Stimulated activated CD8-positive, alpha-beta memory T cell treated with anti-CD3 and anti-CD28 coated beads, Interleukin-12 subunit alpha, Interleukin-12 subunit beta, amount 100 ng/mL, for 4 hours (primary cell): Measurements from ENCODE around the gene ADISSP.

Source experiments
- DNase-seq: peaks from one replicate; pipeline ENCODE4 v3.0.0-alpha.2; 2020; ENCODE audit warnings: low read depth

Gene ADISSP

DNA sequence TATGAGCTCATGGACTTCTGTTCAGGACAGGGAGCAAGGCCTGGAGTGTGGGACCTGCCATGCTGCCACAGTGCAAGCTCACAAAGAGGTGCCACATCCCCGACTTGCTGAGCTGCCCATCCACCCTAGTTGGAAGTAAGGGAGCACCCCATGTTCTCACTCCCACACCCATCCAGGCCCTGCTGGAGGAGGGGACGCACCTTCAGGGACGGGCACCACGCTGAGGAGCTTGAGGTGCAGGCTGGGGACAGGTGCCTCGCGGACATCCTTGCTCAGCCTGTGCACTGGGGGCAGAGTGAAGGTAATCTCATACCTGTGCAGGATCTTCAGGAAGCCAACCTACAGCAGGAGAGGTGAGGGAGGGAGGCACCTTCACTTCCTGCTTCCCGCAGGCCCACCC is 12.3 kb downstream of the ADISSP start:
- no peak for DNase-seq

DNA sequence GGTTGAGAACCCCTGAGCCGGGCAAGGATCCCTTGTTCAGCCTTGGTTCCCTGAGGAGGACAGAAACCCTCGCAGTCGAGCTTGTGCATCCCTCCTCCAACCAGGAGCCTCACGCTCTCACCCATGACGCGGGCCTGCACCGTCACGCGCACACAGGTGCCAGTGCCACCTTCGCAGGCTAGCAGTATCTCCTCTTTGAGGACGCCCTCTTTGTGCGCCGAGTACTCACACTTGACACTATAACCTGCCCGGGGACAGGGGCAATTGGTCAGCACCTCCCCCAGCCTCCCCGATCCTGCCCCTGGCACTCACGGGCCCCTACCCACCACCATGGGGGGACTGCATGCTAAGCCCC is 13.3 kb downstream of the ADISSP start:
- DNase-seq = no peak

- no peak for DNase-seq
Observed at GRCh38 chr20:3753501-3754275, 13.9 kb downstream of the ADISSP start.

GRCh38 chr20:3753098-3753497 is 14.5 kb downstream of the ADISSP start:
- peak; percentile 10 for DNase-seq

GRCh38 chr20:3752386-3752759 is 15.2 kb downstream of the ADISSP start:
- DNase-seq = no peak

DNA sequence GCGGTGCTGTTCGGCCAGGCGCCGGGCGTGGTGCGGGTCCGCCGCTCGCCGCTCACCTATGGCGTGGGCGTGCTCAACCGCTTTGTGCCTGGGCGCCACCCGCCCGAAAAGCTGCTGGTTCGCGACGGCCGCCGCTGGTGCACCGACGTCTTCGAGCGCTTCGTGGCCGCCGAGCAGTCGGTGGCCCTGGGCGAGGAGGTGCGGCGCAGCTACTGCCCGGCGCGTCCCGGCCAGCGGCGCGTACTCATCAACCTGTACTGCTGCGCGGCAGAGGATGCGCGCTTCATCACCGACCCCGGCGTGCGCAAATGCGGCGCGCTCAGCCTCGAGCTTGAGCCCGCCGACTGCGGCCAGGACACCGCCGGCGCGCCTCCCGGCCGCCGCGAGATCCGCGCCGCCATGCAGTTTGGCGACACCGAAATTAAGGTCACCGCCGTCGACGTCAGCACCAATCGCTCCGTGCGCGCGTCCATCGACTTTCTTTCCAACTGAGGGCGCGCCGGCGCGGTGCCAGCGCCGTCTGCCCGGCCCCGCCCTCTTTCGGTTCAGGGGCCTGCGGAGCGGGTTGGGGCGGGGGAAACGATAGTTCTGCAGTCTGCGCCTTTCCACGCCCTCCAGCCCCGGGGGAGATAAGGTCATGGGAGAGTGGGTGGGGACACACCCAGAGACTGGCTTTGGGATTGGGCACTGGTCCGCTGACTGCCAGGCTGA is 15.7 kb downstream of the ADISSP start:
- peak; percentile 8 for DNase-seq

DNA sequence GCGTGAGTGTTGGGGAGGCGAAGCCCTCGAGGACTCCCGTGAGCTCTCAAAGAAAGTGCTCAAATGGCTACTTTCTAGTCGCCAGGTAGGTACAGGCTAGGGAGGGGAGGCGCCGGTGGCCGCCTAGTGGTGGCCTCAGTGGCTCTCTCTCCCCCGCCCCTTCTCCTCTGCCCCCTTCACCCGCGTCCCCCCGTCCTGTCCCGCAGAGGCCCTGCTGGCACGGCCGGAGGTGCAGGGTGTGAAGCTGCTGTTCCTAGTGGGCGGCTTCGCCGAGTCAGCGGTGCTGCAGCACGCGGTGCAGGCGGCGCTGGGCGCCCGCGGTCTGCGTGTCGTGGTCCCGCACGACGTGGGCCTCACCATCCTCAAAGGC is 16.3 kb downstream of the ADISSP start:
- no peak for DNase-seq

- DNase-seq = no peak
Observed at GRCh38 chr20:3749689-3750531, 17.6 kb downstream of the ADISSP start.

GRCh38 chr20:3749087-3749688 is 18.4 kb downstream of the ADISSP start:
- DNase-seq = no peak

DNA sequence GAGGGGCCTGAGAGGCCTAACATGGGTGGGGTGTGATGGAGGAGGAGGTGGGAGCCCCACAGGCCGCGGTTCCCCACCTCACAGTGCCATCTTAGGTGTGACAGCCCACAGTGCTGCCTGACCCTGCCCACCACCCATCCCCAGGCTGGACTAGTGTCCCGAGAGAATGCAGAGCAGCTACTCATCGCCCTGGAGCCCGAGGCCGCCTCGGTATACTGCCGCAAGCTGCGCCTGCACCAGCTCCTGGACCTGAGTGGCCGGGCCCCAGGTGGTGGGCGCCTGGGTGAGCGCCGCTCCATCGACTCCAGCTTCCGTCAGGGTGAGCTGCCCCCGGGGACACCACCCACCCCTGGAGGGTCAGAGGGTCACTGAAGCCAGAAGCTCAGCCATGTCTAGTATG is 19.5 kb downstream of the ADISSP start:
- DNase-seq = no peak

- no peak for DNase-seq
Observed at GRCh38 chr20:3747471-3747870, 20.1 kb downstream of the ADISSP start.

GRCh38 chr20:3745686-3746173 is 21.8 kb downstream of the ADISSP start:
- DNase-seq = no peak

GRCh38 chr20:3744806-3745685 is 22.5 kb downstream of the ADISSP start:
- DNase-seq = peak; percentile 44

DNA sequence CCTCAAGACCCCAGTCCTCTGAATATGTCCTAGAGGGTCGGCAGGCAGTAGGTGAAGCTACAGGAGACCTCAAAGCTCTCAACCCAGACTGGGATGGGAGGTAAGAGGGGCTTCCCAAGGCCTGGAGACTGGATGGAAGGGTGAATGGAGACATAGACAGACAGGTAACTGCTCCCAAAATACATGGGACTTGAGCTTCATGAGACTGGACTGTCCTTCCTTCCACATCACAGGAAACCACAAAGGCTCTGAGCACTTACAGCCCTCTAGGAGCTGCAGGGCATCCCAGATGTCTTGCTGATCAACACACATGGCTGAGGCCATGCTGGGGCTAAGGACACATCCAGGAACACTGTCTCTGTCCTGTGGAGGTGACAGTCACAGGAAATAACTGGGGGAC is 23.5 kb downstream of the ADISSP start:
- DNase-seq = no peak

GRCh38 chr20:3743251-3743650 is 24.3 kb downstream of the ADISSP start:
- no peak for DNase-seq

- no peak for DNase-seq
Observed at GRCh38 chr20:3741836-3742458, 25.6 kb downstream of the ADISSP start.

GRCh38 chr20:3740615-3741301 is 26.8 kb downstream of the ADISSP start:
- no peak for DNase-seq

- no peak for DNase-seq
Observed at GRCh38 chr20:3739926-3740451, 27.6 kb downstream of the ADISSP start.

DNA sequence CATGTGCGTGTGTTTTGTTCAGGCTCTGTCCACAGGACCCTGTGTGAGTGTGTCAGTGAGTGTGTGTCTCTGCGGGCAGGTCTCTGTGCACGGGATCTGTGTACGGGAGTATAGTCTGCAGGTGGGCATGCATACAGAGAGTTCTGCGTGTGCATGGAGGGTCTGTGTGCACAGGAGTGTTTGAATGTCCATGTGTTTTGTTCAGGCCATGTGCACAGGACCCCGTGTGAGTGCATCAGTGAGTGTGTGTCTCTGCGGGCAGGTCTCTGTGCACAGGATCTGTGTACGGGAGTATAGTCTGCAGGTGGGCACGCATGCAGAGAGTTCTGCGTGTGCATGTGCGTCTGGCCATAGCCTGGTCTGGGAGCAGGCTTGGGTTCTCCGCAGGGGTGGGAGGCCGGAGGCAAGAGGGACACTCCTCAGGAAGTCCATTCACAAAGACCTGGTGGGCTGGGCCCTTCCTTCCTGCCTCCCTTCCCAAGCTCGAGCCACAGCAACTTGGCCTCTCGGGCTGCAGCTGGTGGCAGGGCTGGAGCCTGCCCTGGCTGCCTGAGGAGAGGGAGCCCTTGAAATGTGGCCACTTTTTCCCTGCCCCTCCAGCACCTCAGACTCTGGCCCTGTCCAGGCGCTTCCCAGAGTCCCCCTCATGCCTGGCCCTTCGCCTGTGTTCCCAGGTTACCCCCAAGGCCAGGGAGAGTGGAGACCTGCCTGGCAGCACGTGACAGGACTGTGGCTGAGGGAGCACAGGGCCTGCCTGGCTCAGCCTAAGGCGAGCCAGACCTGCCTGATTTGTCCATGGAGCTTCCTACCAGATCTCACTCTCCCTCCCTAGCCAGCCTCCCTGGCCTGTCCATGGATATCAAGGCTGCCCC is 28.3 kb downstream of the ADISSP start:
- no peak for DNase-seq
